HG02943 (cell line): Measurements from ENCODE around the gene PTPRJ.

Experiments
- ATAC-seq: cut with Tn5 transposase; IDR thresholded peaks from one replicate; pipeline ENCODE4 v1.9.1; 2021; ENCODE audit warnings: mild to moderate bottlenecking, low read depth, moderate library complexity; ENCODE audit not compliant: unreplicated experiment

PTPRJ gene

DNA sequence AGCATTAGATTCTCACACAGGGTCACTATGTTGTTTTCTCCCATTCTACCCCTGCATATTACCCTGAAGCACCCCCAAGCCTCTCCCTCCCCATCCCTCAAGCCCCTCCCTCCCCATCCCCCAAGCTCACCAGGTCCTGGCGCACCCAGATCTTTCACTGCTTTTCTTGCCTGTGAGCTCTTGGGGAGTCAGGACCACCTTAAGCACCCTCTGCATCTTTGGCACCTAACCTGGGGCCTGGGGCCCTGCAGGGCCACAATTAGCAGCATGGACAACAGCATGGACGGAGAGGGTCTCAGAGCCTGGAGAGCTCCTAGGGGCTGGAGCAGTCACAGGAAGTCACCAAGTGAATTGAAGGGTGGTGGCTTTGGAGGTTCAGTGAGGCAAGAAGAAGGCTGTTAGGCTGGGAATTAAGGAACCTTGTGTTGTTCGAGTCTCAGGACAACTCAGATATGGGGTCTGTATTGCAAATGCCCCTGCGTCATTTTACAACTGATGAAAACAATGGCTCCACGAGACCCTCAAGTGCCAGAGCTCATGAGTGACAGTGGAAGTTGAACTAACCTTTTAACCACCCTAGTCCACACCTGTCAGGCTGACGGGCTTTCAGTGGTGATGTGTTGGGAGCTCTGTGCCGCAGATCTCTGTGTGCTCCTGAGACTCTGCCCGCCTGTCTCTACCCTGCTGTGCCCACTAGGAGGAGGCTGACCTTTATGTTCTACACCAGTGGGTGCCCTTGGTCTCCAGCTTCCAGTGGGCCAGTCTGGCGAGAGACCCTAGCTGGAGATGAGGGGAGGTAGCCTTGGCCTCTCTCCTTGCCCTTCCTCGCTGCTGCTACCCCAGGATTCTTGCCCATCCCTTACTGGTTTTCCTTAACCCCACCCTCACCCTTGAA is 125.0 kb downstream of the PTPRJ start:
- no peak for ATAC-seq

DNA sequence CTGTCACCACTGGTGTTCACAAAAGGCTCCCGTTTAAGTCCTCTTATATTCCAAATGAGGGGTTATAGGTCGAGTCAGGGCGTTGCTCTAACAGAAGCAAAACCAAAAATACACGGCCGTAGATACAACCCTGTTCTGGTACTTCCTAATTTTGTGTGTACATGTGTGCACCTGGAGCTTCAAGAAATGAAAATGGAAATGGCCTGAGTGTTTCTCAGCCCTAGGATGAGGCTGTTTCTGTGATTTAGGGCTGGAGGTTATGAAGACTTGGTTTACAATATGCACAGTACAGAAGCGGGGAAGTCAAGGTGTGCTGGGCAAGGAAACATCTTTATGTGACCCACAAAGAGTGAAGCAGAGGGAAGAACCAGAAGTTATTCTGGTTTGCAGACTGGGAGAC is 125.8 kb downstream of the PTPRJ start:
- ATAC-seq: no peak

DNA sequence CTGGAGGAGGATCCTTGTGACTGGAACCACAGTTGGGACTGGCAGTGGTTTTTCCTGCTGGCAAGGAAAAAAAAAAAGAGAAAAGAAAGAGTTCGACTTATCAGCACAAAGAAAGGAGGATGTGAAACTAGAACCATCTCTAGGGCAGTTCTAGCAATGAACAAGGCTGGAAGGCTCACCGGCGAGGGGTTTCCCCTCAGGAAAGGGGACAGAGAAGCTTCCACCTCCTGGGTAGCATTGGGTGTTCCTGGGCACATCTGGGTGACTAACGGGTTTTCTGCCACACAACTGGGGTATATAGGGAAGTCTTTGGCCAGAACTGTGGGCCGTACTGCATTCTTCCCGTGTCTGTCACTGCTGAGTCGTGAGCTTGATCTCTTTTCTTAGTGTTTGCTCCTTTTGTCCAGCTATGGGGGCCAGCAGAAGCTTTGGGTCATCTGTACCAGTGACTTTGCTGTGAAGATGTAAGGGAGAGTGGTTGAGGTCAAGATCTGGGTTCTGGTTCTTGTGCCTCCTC is 126.9 kb downstream of the PTPRJ start:
- ATAC-seq: peak; percentile 67

GRCh38 chr11:48108231-48109045 is 128.1 kb downstream of the PTPRJ start:
- no peak for ATAC-seq

DNA sequence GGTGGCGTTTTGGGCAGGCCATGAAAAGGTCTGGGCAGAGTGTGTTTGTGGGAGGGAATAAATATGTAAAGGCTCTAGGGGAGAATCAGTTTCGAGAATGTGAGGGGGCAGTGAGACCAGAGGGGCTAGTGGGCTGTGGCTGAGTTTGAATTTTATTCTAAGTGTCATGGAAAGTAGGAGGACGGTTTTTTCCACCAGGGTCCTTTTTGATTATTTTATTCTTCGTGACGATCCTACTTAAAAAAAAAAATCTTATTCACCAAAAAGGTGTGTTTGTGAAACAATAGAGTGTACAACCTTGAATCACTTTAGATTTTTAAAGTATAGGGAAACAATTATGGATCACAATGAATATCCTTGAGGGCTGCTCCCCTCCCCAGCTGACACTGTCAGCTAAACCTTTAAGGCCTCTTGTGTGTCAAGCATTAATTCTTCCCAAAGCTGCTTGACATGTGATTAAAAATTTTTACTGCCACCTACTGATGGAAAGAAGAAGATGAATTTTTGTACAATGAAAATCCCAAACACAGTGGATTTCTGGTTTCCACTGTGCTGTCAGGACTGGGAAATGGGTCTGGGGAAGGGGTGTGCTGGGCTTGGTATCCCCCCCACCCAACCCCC is 128.8 kb downstream of the PTPRJ start:
- no peak for ATAC-seq

GRCh38 chr11:48110509-48110766 is 130.1 kb downstream of the PTPRJ start:
- ATAC-seq: no peak

GRCh38 chr11:48111891-48112290 is 131.5 kb downstream of the PTPRJ start:
- no peak for ATAC-seq

GRCh38 chr11:48114740-48115139 is 134.4 kb downstream of the PTPRJ start:
- no peak for ATAC-seq

GRCh38 chr11:48116437-48117228 is 136.3 kb downstream of the PTPRJ start:
- ATAC-seq: no peak

DNA sequence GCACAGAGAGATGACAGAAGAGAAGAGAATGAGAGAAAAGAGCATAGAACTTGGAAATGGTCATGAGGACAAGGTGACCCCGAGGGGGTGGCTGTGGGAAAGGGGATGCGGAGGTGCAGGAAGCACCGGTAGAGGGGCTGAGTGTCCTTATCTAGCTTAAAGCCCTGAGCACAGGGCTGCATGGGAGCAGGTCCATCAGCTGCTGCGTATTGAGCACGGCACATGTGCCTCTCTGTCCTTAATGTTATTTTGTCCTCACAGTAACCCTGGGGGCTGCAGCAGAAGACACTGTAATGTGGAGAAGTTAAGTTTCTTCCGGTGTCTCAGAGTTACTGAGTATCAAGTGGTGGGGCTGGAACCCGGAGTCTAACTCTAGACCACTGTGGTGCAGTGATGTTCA is 141.9 kb downstream of the PTPRJ start:
- ATAC-seq: no peak

GRCh38 chr11:48122656-48123055 is 142.3 kb downstream of the PTPRJ start:
- ATAC-seq: no peak

GRCh38 chr11:48123254-48123875 is 143.0 kb downstream of the PTPRJ start:
- no peak for ATAC-seq

- no peak for ATAC-seq
Observed at GRCh38 chr11:48123934-48124755, 143.8 kb downstream of the PTPRJ start.

- ATAC-seq: no peak
Observed at GRCh38 chr11:48124880-48125279, 144.5 kb downstream of the PTPRJ start.

GRCh38 chr11:48125866-48126265 is 145.5 kb downstream of the PTPRJ start:
- ATAC-seq: no peak

GRCh38 chr11:48127521-48128183 is 147.3 kb downstream of the PTPRJ start:
- no peak for ATAC-seq

- ATAC-seq: no peak
Observed at GRCh38 chr11:48129697-48130395, 149.5 kb downstream of the PTPRJ start.
